Measurements from ENCODE around the gene RNASE9.
"Not testable (repeated sequence)": the region's sequence is repeated elsewhere in the genome, so short reads cannot be mapped to it uniquely, and the experiment has no call there.

RNASE9 gene

DNA sequence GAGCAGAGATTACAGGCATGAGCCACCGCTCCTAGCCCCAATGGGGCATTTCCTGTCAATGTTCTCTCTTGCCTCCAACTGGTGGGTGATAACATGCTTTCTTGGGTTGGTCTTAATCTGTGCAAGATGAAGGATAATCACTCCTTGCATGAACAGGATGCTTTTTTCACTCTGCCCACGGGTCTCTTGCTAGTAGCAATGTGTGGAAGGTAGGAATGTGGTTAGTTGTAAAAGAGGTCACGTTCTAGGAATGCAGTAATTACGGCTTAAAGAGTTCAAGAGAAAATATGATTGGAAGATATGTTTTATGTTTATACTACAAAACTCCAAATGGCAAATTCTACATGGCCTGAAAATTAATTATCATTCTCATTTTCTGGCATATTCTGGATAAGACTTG, 45.0 kb downstream of the RNASE9 start:
- DNase-seq, result no peak

- no peak for DNase-seq
These were observed 48.5 kb downstream of the RNASE9 start for GRCh38 chr14:20512177-20512905.

GRCh38 chr14:20508367-20508766, 52.5 kb downstream of the RNASE9 start:
- DNase-seq, result no peak

GRCh38 chr14:20507537-20507936, 53.3 kb downstream of the RNASE9 start:
- not testable (repeated sequence) for DNase-seq

- DNase-seq, result not testable (repeated sequence)
These were observed 54.1 kb downstream of the RNASE9 start for GRCh38 chr14:20506752-20507151.

DNA sequence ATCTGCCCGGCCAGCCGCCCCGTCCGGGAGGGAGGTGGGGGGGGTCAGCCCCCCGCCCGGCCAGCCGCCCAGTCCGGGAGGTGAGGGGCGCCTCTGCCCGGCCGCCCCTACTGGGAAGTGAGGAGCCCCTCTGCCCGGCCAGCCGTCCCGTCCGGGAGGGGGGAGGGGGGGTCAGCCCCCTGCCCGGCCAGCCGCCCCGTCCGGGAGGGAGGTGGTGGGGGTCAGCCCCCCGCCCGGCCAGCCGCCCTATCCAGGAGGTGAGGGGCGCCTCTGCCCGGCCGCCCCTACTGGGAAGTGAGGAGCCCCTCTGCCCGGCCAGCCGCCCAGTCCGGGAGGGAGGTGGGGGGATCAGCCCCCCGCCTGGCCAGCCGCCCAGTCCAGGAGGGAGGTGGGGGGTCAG, 54.6 kb downstream of the RNASE9 start:
- not testable (repeated sequence) for DNase-seq
